ENCODE measurements around the gene PLEKHA7.

The PLEKHA7 gene

GRCh38 chr11:16941935-16942334, 72.3 kb downstream of the PLEKHA7 start:
- no peak for FAIRE-seq

GRCh38 chr11:16938061-16938460, 76.2 kb downstream of the PLEKHA7 start:
- no peak for FAIRE-seq

DNA sequence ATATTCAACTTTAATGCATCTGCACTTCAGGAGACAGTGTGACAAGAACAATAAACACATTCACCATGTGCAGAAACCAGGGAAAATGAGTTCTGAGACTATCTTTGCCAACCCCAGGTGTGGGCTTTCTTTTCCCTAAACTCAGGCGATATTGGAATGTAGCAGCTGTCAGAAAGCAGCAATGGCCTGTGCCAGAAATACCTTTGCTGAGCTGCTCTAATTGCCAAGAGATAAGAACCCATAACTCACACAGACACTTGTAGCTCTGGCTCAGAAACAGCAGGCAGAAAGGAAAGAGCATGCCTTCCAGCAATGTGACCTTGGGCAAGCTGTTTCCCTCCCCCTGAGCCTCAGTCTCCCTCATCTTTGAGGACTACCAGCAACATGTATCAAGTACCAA, 77.6 kb downstream of the PLEKHA7 start:
- no peak for FAIRE-seq

DNA sequence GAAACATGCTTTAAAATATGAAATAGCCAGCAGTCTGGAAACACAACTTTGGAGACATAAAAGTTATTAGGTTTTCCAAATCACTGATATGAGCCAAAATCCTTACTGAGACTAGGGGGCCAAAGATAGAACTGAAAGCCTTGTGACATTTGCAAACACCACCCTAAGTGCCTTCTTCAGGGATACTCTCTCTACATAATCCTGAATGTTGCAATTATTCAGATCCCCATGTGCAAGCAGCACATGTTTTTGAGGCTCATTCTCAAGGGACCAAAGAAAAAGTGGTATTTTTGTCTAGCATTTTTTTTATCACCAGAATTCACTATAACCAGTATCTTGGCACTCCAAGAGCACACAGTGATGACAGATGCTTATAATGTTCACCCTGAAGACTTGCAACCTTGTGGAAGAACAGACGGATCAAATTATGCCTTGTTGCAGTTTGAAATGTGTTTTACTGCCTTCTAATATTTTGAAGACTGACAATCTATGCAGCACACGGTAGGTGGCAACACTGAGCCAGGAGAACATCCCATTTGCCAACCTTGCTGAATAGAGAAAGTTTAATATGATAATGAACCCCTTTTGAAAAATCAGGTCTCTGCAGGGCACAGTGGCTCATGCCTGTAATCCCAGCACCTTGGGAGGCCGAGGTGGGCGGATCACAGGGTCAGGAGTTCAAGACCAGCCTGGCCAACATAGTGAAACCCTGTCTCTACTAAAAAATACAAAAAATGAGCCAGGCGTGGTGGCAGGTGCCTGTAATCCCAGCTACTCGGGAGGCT, 78.5 kb downstream of the PLEKHA7 start:
- FAIRE-seq, result peak; percentile 65

- FAIRE-seq, result no peak
These were observed 80.2 kb downstream of the PLEKHA7 start for GRCh38 chr11:16933756-16934603.

DNA sequence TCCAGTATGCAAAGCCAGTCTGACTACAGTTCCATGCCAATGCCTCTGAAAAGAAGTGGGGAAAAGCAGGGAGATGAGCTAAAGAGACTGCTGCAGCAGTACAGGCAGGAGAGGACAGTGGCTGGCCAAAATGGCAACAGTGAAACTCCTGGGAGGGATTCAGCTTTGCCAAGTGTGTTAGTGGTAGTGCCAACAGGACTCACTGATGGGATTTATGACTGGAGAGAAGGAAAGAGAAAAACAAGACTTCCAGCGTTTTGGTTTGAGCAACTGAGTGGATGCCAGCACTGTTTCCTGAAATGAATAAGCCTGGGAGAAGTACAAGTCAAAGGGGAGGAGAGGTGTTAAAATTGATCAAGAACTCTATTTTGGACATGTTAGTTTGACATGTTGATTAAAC, 80.9 kb downstream of the PLEKHA7 start:
- no peak for FAIRE-seq

DNA sequence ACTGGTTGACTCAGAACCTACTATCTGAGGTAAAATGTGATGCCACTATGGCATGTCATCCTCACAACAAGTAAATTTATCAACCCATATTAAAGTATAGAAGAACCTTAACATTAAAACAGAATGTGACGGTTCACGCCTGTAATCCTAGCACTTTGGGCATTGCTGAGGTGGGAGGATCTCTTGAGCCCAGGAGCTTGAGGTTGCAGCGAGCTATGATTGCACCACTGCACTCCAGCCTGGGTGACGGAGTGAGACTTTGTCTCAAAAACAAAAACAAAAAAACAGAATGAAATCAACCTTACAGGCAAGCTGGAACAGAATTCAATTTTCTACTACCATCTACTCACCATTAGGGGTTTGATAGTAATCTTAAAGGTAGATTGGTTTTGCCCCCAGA, 86.2 kb downstream of the PLEKHA7 start:
- FAIRE-seq, result no peak

DNA sequence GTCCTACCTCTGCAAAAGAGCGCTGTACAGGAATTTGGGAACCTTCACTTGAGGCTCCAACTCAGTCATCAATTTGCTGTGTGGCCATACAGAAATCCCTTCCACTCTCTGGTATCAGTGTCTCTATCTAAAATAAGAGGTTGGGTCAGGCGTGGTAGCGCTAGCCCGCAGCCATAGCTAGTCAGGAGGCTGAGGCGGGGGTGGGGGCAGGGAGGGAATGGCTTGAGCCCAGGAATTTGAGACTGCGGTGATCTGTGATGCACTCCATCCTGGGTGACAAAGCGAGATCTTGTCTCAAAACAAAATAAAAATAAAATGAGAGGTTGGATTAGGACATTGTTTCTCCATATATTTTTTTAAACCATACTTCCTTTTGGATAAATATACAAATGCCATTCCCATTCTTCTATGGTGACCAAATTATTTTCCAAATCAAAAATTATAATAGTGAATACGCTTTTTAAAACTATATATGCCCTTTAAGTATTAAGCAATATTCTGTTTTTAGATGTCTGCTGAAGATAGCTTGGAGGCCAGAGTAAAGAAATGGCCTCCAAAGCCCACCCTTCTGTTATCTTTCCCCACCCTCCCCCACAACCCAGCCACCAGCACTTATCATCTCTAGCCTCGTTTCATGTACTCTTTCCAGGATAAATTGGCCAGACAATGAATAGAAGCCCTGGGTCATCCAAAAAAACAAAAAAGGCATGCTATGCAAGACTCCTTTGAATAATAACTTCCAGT, 87.2 kb downstream of the PLEKHA7 start:
- no peak for FAIRE-seq

DNA sequence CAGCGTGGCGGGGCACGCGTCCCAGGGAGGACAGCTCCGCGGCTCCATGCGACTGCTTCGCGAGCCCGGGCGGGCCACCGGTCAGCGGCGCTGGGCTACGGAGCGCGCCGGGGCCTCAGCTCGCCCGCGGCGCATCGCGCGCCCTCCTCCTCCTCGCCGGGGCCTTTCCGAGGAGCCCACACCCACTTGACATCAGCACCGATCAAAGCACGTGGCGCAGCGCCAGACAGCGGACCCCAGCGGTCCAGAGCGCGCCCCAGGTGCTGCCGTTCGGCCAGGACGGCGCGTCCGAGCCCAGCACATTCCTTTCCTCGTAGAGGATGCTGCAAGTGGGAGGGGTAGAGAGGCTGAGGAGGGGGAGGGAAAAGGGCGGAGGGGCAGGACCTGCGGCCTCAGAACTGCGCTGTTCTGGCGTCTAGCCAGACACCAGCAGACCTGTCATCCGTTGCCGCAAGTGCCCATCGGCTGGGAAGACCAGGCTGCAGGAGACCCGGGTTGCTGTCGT, 88.6 kb downstream of the PLEKHA7 start:
- FAIRE-seq, result no peak

- no peak for FAIRE-seq
These were observed 89.2 kb downstream of the PLEKHA7 start for GRCh38 chr11:16924826-16925560.

GRCh38 chr11:16924462-16924825, 89.8 kb downstream of the PLEKHA7 start:
- FAIRE-seq, result peak; percentile 33

- FAIRE-seq, result no peak
These were observed 90.2 kb downstream of the PLEKHA7 start for GRCh38 chr11:16923987-16924386.

GRCh38 chr11:16921668-16922067, 92.5 kb downstream of the PLEKHA7 start:
- FAIRE-seq, result no peak

- no peak for FAIRE-seq
These were observed 93.2 kb downstream of the PLEKHA7 start for GRCh38 chr11:16921019-16921418.

DNA sequence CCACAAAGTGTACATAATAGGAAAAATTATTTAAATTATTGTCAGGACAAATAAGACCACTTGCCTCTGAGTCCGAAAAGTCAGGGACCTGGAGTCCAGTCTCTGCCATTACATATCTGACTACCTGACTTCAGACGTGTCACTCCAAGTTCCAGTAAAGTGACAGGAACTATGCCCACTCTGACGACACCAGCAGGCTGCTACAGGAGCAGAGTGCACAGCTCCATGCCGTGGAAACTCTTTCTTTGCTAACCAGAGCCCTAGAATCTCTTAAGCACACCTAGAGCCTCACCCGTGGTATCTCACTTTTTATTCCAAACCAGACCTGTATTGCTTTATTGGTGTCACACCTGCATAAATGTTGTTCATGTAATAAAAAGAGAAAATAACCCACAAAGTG, 93.7 kb downstream of the PLEKHA7 start:
- no peak for FAIRE-seq

GRCh38 chr11:16918543-16919182, 95.6 kb downstream of the PLEKHA7 start:
- peak; percentile 5 for FAIRE-seq

DNA sequence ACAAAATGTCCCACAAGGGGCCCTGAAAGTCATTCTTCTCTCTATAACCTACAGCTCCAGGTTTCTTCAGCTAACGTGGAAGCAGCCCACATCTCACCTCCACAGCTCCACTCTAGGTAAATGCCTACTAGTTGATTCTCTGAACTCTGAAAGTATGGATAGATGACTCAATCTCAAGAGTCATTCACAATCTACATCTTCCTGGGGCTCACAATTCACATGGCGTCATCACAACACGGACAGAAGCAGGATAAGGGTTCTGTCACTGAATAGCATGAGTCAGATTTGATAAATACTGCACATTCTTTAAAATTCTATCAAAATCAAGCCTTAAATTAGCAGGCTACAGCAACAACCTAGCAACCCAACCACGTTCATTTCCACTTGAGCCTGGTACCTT, 96.3 kb downstream of the PLEKHA7 start:
- FAIRE-seq, result no peak

GRCh38 chr11:16912692-16913111, 101.5 kb downstream of the PLEKHA7 start:
- FAIRE-seq, result no peak

GRCh38 chr11:16911658-16912057, 102.6 kb downstream of the PLEKHA7 start:
- no peak for FAIRE-seq

DNA sequence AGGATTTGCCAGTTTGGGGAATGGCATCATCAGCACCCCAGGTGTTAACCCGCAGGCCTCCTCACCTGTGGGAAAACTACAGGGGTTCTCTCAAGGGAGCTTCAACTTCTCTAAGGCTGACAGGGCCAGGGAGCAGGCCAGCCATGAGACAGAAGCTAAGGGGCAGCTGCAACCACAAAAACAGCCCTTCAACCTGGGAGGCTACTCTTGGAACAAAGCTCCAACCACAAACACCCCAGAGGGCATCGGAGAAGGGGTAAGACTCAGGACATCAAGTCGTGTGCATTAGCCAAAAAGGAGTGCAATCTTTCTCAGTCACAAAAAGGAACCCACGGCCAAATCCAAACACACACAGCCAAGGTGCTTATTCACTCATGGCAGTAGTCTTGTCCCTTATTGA, 103.0 kb downstream of the PLEKHA7 start:
- no peak for FAIRE-seq

- FAIRE-seq, result no peak
These were observed 104.7 kb downstream of the PLEKHA7 start for GRCh38 chr11:16909359-16910035.
